Skin of body (tissue), 2 donors: ENCODE results near the gene P2RX3. TPM values are rescaled to one million over a fixed set of nuclear protein-coding genes. Genes with fewer than 3 reads are reported as not detected.

Source experiments
- DNase-seq: peaks from one replicate; lab custom pipeline; 2025; lab: John Stamatoyannopoulos, UW
- total RNA-seq: library from RNA; depleted of rRNA; stranded (reverse); fragments of >200 nt; gene quantifications from one replicate; pipeline ENCODE4 v1.2.3, GENCODE V29; 2014

P2RX3 gene
- total RNA-seq, 1 donor from 2014 or later, result 0.30 TPM

DNA sequence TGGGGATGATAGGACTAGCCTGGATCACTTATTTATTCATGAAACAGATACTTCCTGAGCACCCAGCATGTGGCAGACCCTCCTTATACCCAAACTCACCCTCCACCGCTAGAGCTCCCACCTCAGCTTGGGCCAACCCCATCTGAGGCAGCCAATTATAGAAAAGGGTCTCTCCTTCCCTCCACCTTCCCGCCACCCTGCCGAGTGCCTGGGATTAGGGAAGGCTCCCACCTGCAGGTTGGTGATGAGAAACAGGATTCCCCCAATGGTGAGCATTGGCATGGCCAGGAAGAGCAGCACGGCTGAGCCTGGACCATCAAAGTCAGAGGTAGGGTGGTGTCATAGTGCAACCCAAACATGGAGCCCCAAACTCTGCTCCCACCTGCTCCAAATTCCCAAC is 82.9 kb downstream of the P2RX3 start:
- DNase-seq, result no peak

DNA sequence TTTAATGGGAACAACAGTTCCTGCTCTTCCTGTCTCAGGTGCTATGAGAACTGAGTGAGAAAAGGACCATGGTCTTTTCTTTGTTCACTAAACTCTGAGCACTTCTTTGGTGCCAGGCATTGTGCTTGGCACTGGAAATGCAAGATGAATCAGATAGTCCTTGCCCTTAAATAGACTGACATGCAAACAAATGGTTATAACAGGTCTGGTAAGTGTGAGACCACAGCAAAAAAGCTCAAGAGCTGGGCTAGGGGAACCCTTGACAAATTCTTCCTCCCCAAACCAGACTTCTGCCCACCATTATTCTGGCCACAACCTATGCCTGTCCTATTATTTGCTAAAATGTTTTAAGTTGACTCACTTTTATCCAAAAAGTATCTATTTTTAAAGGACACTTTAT is 83.7 kb downstream of the P2RX3 start:
- no peak for DNase-seq

Other genes with a start within 250 kb of the P2RX3 start
- gene LRRC55, start 156.4 kb upstream of the P2RX3 start, total RNA-seq, result 0.89 TPM
- gene APLNR, start 101.1 kb upstream of the P2RX3 start, total RNA-seq, result 31.2 TPM
- gene TNKS1BP1, start 13.4 kb upstream of the P2RX3 start, total RNA-seq, result 81.0 TPM
- 40.1 TPM for gene SSRP1, start 2.5 kb upstream of the P2RX3 start, total RNA-seq
- 2.9 TPM for gene PRG3, start 42.8 kb downstream of the P2RX3 start, total RNA-seq
- 6.8 TPM for gene PRG2, start 52.3 kb downstream of the P2RX3 start, total RNA-seq
- gene SLC43A3, start 88.8 kb downstream of the P2RX3 start, total RNA-seq, result 18.3 TPM
- 0.49 TPM for gene RTN4RL2, start 122.2 kb downstream of the P2RX3 start, total RNA-seq
- gene SLC43A1, start 177.3 kb downstream of the P2RX3 start, total RNA-seq, result 11.7 TPM
- gene TIMM10, start 192.4 kb downstream of the P2RX3 start, total RNA-seq, result 21.0 TPM
- gene SMTNL1, start 199.2 kb downstream of the P2RX3 start, total RNA-seq, result 7.9 TPM
- 9.9 TPM for gene UBE2L6, start 229.3 kb downstream of the P2RX3 start, total RNA-seq